SKM-1 treated with dmso at 0.1 percent for 144 hours (cell line): ENCODE measurements around the gene RSAD2.
A peak's percentile ranks its signal among the peaks of the same experiment; 100 is the strongest.
"Not testable (repeated sequence)": the region's sequence is repeated elsewhere in the genome, so short reads cannot be mapped to it uniquely, and the experiment has no call there.

Experiments used
- DNase-seq: peaks from one replicate; lab custom pipeline; 2025; ENCODE audit not compliant: unreplicated experiment; lab: John Stamatoyannopoulos, UW

RSAD2 gene

DNA sequence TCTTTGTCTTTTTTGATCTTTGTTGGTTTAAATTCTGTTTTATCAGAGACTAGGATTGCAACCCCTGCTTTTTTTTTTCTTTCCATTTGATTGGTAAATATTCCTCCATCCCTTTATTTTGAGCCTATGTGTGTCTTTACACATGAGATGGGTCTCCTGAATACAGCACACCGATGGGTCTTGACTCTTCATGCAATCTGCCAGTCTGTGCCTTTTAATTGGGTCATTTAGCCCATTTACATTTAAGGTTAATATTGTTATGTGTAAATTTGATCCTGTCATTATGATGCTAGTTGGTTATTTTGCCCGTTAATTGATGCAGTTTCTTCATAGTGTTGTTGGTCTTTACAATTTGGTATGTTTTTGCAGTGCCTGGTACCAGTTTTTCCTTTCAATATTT is 25.0 kb downstream of the RSAD2 start:
- DNase-seq, result not testable (repeated sequence)

DNA sequence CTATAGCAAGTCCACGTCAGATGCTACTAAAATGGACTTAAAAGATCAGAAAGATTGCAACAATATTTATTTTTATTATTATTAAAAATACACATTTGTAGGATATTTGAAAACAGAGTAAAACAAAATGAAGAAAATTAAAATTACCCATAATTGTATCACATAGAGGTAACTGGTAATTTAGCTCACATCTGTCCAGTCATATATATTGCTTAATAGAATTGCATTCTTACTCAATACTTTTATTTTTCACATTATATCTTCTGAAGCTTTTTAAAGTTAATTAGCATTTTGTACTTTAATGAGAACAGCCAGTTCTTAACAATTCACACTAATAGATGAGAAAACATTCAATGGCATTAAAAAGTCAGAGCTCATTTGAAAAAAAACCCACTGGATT is 28.1 kb downstream of the RSAD2 start:
- no peak for DNase-seq

DNA sequence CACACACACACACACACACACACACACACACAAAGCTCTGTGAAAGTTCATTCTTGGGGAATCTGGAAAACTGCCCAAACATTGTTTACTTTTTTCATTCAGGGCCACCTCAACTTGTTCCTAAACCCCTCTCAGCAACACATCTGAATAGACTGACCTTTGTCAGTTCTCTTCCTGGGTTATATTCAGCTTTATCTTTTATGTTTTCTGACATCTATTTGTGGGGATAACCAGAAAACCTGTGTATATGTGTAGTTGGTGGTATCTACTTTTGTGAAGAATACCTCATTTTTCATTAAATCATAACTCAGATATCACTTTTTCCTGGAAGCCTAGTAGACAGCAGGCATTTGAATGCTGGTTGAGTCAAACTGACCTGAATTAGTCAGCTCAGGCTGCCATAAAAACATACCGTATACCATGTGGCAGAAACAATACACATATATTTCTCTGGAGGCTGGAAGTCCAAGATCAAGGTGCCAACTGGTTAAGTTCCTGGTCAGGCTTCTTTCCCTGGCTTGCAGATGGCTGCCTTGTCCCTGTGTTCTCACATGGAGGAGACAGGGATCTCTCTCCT is 28.7 kb downstream of the RSAD2 start:
- no peak for DNase-seq

DNA sequence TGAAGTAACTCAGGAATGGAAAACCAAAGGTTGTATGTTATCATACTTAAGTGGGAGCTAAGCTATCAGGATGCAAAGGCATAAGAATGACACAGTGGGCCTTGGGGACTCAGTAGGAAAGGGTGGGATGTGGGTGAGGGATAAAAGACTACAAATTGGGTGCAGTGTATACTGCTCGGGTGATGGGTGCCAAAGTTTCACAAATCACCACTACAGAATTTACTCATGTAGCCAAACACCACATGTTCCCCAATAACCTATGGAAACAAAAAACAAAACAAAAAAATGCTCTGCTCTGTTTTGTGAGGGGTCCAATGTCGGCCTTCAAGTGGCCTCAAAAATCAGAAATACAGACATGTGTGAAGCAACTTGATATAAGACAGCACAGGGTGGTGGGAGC is 30.7 kb downstream of the RSAD2 start:
- DNase-seq, result no peak

DNA sequence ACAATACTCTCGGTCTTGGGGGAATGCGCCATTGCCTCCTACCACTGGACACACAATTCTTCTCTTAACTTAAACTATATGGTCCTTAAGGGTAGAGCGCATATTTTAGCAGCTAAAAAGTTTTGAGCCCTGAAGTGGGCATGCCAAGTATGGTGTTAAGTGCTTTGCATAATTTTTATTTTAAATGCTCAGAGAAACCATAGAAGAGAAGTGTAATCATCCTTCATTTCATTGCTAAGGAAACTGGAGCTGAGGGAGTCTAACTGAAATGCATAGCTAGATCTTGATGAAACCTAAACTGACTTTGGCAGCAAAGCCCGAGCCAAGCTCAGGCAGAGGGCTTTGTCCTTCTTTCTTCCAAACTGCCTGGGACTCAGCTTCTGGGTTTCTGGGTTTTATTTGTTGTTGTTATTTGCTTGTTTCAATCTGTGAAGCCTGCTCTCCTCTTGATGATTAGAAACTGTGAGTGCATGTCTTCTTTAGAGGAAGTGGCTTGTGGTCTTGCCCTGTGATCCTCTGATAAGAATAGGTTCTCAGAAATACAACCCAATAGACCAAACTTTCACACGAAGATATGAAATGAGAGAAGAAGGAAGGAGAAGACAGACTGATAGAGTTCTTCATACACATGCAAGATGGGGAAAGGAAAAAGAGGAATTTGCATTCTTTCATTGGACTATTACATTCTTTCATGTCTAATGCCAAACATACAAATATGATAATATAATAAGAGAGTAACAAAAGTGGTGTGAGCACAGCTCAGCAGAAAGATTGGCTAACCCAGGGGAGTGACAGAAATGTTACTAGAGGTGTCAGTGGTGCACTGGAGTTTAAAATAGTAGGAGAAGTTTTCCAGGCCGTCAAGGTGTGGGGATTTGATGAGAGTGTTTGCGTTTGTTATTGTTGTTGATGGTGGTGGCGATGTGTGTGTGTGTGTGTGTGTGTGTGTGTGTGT is 32.1 kb downstream of the RSAD2 start:
- peak; percentile 70 for DNase-seq

DNA sequence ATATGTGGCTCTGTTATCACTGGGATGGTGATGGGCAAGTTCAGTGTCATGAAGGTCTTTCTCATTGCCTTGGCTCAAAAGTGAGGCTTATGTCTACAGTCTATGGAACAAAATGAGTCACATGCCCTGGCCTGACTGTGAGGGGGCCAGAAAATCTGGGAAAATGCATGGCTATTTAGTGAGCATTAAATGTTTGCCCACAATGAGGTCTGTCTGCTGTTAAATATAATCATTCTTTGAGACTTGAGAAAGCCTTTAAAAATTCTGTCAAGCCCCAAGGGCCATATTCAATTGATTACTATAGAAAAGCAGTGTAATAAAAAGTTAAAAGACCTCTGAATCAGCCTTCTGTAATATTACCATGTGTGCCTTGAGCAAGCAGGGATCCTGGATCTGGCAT is 34.1 kb downstream of the RSAD2 start:
- no peak for DNase-seq

DNA sequence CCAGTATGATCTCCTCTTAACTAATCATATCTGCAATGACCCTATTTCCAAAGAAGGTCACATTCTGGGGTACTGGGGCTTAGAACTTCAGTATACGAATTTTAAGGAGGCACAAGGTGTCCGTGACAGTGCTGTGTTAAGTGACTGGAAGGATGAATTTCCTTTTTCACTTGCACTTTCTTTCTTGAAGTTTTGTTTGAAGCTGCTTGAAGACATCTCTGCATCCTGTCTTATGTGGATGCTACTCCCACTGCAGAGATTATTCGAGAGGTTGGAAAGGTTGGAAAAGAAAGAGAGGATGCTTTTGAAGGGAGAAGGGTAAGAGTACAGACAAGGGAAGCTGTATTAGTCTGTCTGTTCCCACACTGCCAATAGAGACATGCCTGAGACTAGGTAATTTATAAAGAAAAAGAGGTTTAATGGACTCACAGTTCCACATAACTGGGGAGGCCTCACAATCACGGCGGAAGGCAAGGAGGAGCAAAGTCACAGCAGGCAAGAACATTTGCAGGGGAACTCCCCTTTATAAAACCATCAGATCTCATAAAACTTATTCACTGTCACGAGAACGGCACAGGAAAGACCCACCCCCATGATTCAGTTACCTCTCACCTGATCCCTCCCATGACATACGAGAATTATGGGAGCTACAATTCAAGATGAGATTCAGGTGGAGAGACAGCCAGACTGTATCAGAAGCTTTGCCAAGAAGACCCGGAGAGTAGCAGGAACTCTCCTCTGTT is 36.0 kb downstream of the RSAD2 start:
- DNase-seq, result no peak

DNA sequence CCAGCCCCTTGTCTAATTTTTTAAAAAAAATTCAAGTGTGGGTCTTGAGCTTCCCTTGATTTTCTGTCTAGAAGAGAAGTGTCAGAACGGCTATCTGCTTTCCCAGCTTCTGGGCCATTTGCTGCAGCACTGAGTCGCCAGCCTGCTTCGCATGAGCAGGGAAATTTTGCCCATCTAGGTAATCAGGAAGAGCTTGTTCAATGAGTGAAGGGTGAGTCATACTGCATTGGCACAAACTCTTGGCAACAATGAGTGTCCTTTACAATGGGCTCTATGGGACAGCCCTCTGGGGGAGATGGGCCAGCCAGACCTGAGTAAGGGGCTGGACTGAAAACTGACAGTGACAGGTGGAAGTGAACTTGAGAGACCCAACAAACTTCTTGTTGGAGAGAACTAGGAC is 37.3 kb downstream of the RSAD2 start:
- no peak for DNase-seq

DNA sequence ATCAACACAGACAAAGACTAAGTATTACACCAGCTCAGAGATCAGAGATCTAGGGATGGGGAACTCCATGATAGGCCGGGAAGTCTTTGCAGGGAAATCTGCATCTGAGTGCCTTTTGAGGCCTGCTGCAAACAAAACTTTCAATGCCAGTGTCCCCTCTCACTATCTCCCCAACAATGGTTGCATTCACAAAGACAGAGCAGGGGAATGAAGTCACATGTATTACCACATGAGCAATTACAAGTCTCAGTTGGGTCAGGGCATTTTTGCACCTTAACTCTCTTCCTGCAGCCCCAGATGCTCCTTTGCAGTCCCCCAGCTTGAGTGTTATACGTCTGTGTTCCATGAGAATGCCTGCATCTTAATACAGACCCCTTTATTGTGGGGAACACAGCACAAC is 37.8 kb downstream of the RSAD2 start:
- DNase-seq, result no peak

DNA sequence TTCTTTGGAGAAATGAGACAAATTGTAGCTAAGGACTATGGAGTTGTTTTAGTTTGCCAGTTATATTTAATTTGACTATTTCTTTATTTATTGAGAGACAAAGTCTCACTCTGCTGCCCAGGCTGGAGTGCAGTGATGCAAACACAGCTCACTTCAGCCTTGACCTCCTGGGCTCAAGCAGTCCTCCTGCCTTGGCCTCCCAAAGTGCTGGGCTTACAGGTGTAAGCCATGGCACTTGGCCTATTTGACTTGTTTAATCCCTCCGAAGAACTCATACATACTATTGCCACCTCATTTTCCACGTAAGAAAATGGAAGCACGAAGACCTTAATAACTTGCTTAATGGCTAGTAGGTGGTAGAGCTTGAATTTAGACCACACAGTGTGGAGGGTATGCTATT is 38.6 kb downstream of the RSAD2 start:
- no peak for DNase-seq

DNA sequence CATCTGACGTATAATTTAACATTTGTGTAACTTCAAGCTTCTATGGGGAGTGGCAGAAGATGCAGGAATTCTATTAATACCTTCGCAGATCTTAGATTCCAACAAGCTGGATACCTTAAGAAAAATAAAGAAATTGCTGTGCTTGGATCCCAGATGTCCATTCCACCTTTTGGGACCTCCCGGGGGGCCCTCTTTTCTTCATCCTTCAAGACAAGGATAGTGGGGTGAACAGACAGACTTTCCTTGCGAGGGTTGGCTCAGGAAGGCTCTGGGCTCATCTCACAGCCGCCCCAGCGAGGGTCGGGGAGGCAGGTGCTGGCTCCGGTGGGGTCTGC is 39.1 kb downstream of the RSAD2 start:
- DNase-seq, result no peak

DNA sequence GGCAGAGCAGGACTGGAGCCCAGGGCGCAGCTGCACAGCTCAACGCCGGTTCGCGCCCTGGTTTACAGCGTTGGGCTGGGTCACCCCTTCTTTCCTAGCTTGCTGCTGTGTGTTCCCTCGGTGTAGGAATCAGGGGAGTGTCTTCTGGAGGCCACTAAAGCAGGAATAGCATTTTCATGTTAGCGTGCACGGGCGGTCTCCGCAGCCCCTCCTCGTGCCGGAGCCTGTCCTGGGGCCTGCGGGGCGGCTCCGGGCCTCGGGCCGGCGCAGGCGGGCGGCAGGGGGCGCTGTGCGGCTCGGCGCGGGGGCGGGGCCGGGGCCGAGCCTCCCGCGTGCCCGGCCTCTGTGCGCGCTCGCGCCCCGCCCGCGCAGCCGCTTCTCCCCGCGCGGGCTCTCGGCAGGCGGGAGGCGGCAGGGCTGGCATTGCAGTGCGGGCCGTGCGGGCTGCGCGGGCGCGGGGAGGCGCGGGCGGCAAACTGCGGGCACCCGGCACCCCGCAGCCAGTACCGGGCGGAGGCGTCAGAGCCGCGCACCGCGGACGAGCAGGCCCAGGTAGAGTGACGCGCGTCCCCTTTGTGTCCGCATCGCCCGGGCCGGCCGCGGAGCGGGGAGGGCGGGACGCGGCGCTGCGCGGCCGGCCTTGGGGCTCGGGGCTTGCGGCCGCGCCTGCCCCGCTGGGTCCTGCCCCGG is 39.6 kb downstream of the RSAD2 start, which contains the start of gene RNF144A:
Gene RNF144A, plus strand, starts transcription at position 342 of the 690 bp plus-strand sequence. CDS start 79,515 bp downstream, outside the sequence.
- peak; percentile 51 for DNase-seq

DNA sequence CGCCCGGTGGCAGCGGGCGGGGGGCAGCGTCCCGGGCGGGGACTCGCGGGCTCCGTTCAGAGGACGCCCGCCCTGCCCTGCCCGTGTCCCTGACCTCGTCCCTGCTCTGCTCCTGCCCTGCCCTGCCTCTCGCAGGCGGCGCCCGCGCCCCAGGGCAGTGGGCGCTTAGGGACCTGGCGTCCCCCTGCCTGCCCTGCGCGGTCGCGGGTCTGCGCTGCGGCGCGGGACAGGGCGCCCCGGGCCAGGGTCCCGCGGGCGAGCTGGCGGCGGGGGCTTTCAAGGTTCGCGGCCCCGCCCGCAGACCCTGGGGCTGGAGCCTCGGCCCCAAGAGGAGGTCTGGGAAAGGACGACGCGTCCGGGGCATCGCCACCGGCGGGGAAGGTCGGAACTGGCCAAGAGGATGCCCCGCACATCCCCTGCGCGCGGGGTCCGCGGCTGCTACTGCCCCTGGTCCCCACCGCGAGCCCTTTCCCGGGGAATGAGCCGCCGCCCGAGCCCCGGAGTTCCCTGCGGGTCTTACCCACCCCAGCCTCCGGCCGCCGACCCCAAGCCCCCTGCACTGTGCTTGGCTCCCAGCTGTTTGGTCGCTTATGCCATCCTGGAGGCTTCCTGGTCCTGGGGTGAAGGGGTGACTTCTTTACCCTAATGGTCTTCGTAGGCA is 40.3 kb downstream of the RSAD2 start:
- no peak for DNase-seq

DNA sequence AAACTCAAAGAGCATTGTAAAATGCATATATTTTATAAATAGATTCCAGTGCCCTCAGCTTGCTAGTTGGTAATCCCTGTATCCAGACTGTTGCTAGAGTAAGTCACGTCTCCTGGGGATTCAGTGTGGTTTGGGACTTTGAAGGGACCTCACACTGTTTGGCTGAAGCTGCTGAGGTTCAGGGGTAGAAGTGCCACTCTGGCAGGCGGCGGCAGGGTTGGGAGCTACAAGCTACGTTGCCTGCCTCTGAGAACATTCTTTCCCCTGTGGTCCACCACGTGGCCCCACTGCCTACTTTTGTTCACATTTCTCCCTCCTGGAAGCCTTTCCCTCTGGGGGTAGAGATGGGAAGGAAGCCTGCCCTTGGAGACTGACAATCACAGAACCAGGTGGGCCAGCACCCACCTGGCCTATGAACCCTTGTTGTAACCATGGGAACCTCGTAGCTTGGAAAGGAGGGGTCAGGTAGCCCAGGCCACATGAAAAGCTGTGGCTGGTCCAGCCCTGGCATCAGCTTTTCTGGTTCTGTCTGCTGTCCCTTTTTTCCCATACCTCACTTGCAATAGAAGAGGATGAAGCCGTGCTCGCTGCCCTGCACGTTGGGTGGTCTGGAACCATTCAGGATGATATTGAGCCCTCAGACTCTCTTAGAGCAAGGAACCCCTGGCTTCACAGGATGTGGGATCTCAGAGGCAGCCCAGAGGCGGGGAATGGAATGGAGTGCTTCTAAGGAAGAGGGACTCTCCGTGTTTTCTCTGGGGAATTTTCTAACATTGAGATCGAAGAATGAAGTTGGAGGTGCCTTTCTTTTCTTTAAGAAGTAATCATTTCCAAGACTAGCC is 42.5 kb downstream of the RSAD2 start:
- no peak for DNase-seq

DNA sequence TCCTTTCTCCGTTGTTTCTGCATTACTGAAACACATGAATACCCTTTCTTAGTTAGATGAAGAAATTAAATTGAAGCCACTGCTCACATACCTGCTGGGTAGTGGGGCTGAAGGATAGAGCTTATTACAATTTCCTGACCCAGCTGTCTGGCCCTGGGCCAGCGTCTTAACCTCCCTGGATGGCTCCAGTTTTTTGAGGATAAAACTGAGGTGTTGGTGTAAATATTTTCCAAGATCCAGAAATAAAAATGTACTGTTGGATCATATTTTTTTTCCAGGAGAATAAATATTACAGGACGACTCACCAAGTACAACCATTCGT is 43.1 kb downstream of the RSAD2 start:
- DNase-seq, result no peak

DNA sequence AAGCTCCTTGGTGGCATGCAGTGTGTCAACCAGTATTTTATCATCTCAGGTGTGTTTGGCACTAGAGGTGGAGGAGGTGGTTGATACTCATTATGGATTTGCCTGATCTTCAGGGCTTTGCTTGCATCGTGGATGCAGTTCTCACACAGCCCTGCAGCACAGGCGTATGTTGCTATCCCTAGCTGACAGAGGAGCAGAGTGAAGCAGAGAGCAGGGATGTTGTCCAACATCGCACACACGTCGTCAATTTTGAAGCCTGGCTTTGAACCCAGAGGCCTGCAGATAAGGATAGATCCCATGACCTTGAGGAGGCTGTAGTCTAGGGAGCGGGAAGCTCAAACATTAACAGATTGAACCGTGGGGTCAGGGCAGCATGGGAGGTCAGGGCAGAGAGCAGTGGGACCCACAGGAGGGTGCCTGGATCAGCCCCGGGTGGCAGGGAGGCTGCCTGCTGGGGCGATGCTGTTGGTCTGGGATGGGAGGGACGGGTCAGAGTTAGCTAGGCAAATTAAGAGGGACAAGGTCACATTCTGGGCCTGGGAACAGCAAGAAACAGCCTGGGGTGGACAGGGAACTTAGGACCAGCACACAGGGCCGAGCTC is 43.8 kb downstream of the RSAD2 start:
- no peak for DNase-seq

DNA sequence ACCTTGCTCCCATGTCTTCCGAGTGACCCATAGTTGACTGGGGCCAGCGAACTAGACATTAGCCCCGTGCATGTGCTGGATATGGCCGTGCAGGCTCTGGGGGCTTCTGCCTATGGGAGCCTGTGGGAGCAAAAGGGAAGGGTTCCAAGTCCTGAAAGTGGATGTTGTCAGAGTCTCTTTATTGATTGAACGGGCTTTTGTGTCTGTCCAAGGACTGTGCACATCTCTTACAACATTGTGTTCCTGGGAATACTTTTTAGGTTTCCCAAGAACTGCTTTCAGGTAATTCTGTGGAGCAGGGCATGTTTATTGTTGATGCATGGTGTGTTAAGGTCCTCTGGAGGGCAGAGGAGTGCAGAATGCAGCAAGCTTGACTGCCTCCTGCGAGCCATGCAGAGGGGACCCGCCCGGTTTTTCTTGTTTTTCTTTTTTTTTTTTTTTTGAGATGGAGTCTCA is 44.7 kb downstream of the RSAD2 start:
- DNase-seq, result no peak

DNA sequence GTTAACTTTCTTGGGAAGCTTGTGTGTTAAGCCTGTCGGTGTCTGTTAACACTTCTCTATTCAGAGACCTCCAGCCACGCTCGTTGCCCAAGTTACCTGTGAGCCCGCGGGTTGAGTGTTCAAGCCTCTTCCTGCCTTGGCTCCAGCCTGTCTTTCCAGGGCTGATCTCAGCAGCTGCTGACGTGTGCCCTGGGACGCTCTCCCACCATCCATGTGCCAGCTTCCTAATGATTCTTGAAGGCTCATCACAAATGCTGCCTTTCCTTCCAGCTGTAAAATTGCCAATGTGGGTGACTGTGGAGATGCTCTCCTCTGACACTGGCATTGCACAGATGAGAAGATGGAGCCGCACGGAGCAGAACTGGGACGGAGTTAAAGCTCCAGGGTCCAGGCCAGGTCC is 45.7 kb downstream of the RSAD2 start:
- DNase-seq, result no peak

DNA sequence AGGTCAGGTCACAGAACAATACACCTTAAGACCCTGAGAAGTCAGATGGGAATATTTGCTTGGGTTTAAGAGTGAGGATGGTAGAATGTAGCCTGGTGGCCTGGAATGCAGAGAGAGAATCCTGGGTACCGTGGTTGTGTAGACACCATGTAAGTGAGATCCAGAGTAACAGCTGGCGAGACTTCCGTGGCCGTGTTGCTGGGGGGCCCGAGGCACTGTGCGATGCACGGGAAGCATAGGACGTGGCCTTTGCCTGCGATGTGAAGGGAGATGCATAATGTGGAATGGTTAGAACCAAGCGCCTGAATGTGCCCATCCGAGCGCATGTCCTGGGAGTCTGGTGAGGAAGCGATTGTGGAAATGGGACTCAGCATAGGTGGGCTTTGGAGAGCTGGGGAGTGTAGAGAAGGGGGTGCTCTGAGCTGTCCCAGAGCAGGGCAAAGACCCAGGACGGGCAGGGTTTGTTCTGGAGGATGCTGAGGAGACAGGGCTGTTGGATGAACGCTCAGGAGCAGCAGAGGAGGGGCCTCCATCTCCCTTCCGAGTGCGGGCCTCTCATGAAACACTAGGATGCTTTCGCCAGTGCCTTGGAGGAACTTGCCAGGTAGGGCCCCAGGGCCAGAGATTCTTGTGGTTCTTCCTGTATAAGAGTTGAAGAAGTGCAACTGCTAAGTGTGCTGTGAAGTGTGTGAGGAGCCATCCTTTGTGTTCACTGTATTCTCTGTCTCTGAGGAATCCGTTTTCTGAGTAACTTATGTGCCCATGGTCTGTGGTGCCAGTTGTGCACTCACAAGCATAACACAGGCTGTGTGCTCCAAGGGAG is 46.7 kb downstream of the RSAD2 start:
- DNase-seq, result no peak
